Body of pancreas (tissue), 4 donors: Measurements from ENCODE around the gene KCNE4.

Experiments
- POLR2A ChIP-seq, 3 donors: fragments of 450-650 bp; IDR thresholded peaks; one replicate each; pipeline ENCODE4 v1.6.1; 2016; ENCODE audit warnings: antibody characterized with exemption in 3 of 3, mild to moderate bottlenecking in 2 of 3
- TF ChIP-seq, protein P1 (sequence below), 7 experiments: fragments of 450-650 bp in 4 of 7; fragments of 200-600 bp in 3 of 7; sonication (generic) in 3 of 7; IDR thresholded peaks; one replicate each; pipeline ENCODE4 v1.5.1; 2016 to 2019; ENCODE audit warnings: antibody characterized with exemption in 7 of 7

DNA sequence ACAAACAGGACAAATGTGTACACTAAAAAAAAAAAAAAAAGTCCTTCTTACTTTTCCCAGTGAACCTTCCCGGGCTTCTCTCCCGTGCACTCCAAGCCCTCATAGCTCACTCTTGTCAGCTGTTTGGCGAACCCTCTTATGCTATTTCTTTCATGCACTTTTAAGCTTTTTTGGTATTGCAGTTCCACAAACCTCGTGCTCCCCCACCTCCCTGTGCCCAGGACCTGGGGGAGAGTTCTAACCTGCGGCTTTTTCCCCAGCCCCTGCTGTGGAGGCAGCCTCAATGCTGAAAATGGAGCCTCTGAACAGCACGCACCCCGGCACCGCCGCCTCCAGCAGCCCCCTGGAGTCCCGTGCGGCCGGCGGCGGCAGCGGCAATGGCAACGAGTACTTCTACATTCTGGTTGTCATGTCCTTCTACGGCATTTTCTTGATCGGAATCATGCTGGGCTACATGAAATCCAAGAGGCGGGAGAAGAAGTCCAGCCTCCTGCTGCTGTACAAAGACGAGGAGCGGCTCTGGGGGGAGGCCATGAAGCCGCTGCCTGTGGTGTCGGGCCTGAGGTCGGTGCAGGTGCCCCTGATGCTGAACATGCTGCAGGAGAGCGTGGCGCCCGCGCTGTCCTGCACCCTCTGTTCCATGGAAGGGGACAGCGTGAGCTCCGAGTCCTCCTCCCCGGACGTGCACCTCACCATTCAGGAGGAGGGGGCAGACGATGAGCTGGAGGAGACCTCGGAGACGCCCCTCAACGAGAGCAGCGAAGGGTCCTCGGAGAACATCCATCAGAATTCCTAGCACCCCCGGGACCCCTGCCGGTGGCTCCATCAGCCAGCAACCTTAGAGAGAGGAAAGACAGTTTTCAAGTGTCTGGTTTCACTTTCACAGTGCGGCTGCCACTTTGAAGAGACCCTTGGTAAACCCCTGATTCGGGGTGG is 826 bp downstream of the KCNE4 start:
- TF ChIP-seq, protein P1, sequence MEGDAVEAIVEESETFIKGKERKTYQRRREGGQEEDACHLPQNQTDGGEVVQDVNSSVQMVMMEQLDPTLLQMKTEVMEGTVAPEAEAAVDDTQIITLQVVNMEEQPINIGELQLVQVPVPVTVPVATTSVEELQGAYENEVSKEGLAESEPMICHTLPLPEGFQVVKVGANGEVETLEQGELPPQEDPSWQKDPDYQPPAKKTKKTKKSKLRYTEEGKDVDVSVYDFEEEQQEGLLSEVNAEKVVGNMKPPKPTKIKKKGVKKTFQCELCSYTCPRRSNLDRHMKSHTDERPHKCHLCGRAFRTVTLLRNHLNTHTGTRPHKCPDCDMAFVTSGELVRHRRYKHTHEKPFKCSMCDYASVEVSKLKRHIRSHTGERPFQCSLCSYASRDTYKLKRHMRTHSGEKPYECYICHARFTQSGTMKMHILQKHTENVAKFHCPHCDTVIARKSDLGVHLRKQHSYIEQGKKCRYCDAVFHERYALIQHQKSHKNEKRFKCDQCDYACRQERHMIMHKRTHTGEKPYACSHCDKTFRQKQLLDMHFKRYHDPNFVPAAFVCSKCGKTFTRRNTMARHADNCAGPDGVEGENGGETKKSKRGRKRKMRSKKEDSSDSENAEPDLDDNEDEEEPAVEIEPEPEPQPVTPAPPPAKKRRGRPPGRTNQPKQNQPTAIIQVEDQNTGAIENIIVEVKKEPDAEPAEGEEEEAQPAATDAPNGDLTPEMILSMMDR (IDR thresholded peaks at IDR 0.05): no peak
- no peak for TF ChIP-seq POLR2A (IDR thresholded peaks at IDR 0.05)
